ENCODE results near the gene KANSL3.

Gene KANSL3

DNA sequence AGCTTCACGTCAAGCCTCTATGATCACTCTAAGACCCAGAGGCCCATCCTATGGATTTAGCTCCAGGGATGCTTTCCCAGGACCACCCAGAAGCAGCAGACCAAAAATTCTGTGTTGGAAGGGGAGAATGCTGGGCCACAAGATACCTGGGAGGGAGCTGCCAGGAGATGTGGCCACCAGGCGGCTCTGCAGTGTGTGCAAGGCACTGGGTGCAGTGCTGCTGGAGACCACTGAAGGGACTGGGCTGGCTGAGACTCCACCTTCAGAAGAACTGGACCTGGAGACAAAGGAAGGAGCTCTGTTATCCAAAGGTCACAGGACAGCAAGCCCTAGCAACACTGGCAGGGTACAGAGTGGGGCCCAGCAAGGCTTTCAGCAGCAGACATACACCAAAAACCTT lies 34.0 kb downstream of the KANSL3 start:
- no peak for DNase-seq (ENCODE audit: low spot score)

- no peak for DNase-seq (ENCODE audit: low spot score)
Measured at GRCh38 chr2:96602330-96602823, 35.7 kb downstream of the KANSL3 start.

- no peak for DNase-seq (ENCODE audit: low spot score)
Measured at GRCh38 chr2:96601382-96602292, 36.5 kb downstream of the KANSL3 start.

DNA sequence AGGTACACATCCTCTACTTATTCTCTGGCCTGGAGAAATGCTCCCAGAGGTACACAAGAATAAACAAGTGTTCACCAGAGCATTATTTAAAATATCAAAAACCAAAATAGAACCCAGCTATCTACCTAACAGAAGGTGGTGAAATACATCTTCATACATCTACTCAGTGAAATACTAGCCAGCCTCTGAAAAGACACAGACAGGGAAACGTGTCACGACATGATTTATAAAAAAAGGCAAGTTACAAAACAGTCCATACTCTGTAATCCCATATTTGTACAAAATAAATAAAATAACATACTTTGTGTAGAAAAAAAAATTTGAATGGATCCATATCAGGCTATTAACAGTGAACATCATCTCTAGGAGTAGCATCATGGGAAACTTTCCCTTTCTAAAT lies 38.2 kb downstream of the KANSL3 start:
- DNase-seq (ENCODE audit: low spot score), result no peak

DNA sequence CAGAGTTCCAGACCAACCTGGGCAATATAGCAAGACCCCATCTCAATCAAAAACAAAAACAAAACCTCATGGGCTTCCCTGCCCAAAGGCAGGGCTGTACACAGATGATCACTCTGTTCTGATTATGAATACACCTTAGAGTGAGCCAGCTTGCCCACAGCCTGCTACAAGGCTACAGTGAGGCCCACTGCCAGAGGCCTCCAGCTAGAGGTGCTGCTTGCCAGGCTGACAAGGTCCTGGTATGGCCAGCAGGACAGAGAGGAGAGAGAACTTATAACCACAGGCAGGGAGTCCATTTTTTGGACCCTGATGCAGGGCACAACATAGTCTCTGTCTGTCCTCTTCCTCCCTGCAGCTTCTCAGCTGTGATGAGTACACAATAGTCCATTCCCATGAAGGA lies 41.5 kb downstream of the KANSL3 start:
- no peak for DNase-seq (ENCODE audit: low spot score)

- no peak for DNase-seq (ENCODE audit: low spot score)
Measured at GRCh38 chr2:96594691-96595152, 43.4 kb downstream of the KANSL3 start.

DNA sequence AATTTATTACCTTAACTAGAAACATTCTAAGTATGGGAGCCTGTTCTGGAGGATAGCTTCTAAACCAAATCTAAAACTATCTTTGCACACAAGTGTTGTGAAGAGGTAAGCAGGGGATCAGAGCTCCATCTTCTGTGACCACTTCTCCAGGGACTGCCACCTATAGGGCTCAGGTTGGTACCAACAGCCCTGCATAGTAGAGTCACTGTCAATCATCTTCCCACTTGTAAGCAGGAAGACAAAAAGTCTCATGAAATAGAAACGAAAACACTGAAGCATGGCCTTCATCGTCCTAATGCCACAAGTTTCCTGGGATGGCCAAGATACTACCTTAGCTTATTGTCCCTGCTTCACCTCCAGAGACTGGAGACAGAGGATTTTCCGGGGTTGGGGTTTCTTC lies 43.8 kb downstream of the KANSL3 start:
- no peak for DNase-seq (ENCODE audit: low spot score)

GRCh38 chr2:96591494-96591893 lies 46.6 kb downstream of the KANSL3 start:
- DNase-seq (ENCODE audit: low spot score), result no peak

GRCh38 chr2:96591054-96591453 lies 47.1 kb downstream of the KANSL3 start:
- no peak for DNase-seq (ENCODE audit: low spot score)

GRCh38 chr2:96587843-96588242 lies 50.3 kb downstream of the KANSL3 start:
- DNase-seq (ENCODE audit: low spot score), result no peak

DNA sequence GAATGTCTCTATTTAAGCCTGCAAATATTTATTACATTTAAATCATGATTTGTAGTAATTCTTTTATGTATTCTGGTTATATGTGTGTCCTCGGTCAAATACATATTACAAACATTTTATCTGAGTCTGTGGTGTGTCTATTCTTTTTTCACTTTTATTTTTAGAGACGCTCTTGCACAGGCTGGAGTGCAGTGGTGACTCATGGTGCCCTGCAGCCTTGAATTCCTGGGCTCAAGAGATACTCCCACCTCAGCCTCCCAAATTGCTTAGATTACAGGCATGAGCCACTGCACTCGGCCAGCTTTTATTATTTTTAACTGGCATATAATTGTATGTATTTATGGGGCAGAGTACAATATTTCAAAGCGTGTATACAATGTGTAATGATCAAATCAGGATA lies 54.1 kb downstream of the KANSL3 start:
- DNase-seq (ENCODE audit: low spot score), result no peak

DNA sequence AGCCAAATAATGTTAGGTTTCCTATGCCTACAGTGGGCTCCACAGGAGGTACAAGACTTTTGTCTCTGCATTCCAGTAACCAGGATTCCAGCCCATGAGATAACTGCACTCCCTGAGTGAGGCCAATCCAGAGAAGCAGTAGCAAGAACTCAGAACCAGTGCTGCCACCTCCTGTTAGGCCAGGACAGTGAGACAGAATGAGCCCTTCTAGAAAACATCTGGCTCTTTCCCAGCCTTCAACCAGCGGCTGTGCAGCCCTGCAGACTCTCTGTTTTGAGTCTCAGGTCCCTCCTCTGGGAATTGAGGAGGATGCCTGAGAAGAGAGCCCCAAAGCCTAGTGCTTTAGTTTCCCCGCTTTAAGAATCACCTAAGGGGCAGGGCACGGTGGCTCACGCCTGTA lies 57.3 kb downstream of the KANSL3 start:
- DNase-seq (ENCODE audit: low spot score), result no peak

GRCh38 chr2:96579422-96579821 lies 58.7 kb downstream of the KANSL3 start:
- no peak for DNase-seq (ENCODE audit: low spot score)

- no peak for DNase-seq (ENCODE audit: low spot score)
Measured at GRCh38 chr2:96578731-96579130, 59.4 kb downstream of the KANSL3 start.

DNA sequence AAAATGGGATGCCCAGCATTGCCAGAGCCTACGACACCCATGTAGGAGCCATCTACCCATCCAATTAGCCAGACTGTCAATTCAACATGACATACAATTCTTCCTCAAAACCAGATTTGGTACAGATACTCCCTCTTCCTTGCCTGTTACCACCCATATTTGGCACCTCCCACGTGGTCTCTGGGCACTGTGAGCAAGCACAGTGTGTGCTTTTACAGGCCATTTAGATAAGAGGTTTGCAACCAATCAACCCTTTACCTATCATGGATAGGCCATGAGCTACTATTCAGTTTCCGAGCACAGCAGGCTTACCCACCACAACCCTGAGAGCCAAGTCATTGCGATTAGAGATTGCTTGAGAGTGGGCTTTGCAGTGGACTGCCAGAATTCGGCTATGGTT lies 60.6 kb downstream of the KANSL3 start:
- DNase-seq (ENCODE audit: low spot score), result no peak

DNA sequence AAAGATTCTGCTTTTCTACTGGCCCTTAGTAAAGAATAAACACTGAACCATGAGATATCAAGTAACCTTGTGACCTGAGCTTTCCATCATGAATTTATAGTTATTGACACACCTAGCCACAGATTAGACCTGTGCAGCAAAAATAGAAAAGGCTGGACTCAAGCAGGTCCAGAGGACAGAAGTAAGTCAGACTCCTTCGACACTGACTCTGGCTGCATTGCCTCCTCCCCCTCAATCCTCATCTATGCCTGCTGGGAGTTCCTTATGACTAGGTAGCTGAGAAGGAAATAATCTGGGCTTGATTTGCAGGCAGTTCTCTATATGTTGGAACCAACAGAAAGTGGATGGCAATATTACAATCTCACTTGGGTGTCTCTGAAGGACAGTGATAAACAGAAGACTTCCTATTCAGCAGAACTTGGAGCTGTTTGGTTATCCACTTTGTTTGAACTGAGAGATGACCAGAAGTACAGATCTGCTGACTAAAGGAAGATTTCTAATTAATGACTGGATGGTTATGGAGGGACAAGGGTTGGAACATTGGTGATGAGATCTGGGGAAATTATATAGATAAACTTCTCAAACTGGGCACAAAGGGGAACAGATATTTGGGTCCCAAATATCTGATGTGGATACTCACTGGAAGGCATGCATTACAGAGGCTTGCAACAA lies 62.2 kb downstream of the KANSL3 start:
- DNase-seq (ENCODE audit: low spot score), result no peak

DNA sequence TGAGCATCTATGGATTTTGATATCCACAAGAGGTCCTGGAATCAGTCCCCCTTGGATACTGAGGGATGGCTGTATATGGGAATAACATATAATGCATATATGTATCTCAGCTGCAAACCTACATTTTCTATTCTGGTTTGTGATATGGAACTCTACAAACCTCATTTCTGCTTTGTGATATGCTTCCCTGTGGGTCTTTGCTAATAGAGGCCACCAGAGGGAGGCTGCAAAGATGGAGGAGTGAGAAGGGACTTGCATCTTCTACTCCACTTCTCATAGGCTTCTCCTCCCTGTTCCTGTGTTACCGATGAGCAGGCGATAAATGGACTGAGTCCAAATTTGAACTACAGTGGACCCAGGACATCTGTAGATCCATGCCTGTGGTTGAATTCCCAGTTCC lies 63.7 kb downstream of the KANSL3 start:
- DNase-seq (ENCODE audit: low spot score), result no peak

DNA sequence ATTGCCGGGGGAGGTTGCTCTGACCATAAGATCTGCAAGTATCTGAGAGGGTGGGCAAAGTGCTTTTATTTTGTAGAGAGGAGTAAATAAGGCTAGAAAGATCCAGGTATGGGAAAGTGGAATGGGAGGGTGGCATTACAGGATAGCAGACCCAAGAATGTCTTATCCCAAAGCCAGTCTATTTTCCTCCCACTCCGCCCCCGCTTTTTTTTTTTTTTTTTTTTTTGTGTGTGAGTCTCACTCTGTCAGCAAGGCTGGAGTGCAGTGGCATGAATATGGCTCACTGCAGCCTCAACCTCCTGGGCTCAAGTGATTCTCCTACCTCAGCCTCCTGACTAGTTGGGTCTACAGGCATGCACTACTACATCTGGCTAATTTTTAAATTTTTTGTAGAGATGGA lies 70.0 kb downstream of the KANSL3 start:
- DNase-seq (ENCODE audit: low spot score), result no peak

DNA sequence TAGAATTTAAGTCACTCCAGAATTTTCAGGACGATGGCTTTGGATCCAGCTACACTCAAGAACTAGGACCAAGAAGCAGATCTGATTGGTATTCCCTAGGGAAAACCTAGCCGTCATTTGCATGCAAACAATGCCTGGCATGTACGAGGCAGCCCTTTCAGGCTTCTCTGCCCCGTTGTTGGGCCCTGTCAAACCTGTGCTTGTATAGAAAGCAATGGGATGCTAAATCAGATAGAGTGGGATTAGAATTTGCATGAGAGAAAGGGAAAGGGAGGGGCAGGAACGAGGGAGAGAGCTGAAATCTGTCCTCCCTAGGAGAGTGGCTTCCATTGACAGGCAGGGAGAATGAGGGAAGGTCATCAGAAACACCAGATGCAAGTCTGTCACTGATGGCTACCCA lies 73.0 kb downstream of the KANSL3 start:
- DNase-seq (ENCODE audit: low spot score), result no peak

DNA sequence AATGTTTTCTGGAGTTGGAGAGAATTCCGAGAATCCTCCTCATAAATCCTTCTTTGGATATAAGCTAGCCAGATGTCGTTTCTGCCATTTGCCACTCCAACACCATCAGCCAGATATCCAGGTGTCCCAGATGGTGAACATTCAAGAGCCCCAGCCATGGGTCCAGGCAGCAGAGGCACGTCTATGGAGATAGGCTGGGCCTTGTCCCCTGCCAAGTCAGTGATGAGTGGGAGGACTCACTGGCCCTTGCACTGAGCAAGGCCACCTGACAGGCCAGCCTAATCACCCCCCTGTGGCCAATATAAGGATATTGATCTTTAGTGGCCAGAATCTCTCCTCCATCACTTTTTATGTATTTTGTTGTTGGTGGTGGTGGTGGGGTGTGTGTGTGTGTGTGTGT lies 73.5 kb downstream of the KANSL3 start:
- DNase-seq (ENCODE audit: low spot score), result no peak

- DNase-seq (ENCODE audit: low spot score), result no peak
Measured at GRCh38 chr2:96564026-96564425, 74.1 kb downstream of the KANSL3 start.

- DNase-seq (ENCODE audit: low spot score), result no peak
Measured at GRCh38 chr2:96558485-96558884, 79.6 kb downstream of the KANSL3 start.

GRCh38 chr2:96558061-96558460 lies 80.1 kb downstream of the KANSL3 start:
- DNase-seq (ENCODE audit: low spot score), result no peak

Data from LoVo (cell line).